OCI-LY3 (cell line): ENCODE measurements around the gene N4BP2L2.

Source experiments
- CTCF ChIP-seq: fragments of 200-600, 300-600 bp; sonication (generic); IDR thresholded peaks from 2 replicates; pipeline ENCODE4 v1.5.1; 2014; ENCODE audit warnings: antibody characterized with exemption, low read length, low read depth
- EZH2phosphoT487 ChIP-seq: fragments of 200-600 bp; shearing (Covaris generic); IDR thresholded peaks from 2 replicates; pipeline ENCODE4 v1.6.1; 2018; ENCODE audit warnings: antibody characterized with exemption, mixed run types, low read depth

GRCh38 chr13:32577032-32577431, 38.4 kb upstream of the N4BP2L2 start:
- no peak for TF ChIP-seq CTCF
- TF ChIP-seq EZH2phosphoT487 = no peak
